ENCODE data around the gene CLTCL1.
"Not testable (repeated sequence)": the region's sequence is repeated elsewhere in the genome, so short reads cannot be mapped to it uniquely, and the experiment has no call there.

Gene CLTCL1

DNA sequence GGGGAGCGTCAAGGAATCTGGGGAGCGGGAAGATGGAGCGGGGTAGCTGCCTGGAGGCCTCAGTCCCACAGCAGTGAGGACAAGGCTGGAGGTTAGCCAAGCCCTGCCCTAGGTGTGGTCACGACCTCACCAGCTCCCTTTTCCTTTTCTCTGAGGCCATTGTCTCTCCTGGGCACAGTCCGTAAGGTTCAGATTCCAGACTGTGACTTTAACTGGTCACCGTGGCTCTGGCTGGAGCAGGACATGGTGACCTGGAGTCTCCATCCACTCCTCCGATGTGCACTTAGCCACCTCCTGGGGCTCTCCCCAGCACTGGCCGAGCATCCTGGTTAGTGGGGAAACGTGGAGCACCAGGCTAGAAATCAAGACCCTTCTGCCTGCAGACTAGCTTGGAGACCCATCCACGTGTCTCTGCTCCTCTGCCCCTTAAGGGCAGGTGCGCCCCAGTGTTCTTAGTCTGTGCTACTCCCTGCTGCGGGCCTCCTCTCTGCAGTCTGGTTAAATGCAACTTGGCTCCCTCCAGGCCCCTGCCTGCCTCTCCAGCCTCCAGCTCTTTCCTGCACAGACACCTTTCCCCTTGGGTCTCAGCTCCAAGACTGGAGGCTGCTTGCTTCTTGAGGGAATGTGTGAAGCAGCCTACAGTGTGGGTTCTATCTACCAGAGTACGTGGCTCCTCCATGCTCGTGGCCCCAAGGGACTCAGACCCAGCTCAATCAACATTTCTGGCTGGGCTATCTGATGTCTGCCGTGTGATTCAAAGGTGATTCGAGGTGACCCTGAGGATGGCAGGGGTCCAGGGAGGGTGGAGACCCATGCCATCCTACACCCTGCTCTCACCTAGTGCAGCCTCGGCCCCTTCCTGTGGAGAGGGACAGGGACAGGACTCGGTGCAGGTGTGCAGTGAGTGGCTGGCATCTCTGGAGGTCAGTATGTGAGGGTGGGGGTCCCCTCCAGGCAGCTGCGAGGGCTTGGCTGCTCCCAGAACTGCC is 118.2 kb downstream of the CLTCL1 start:
- DNase-seq = no peak

DNA sequence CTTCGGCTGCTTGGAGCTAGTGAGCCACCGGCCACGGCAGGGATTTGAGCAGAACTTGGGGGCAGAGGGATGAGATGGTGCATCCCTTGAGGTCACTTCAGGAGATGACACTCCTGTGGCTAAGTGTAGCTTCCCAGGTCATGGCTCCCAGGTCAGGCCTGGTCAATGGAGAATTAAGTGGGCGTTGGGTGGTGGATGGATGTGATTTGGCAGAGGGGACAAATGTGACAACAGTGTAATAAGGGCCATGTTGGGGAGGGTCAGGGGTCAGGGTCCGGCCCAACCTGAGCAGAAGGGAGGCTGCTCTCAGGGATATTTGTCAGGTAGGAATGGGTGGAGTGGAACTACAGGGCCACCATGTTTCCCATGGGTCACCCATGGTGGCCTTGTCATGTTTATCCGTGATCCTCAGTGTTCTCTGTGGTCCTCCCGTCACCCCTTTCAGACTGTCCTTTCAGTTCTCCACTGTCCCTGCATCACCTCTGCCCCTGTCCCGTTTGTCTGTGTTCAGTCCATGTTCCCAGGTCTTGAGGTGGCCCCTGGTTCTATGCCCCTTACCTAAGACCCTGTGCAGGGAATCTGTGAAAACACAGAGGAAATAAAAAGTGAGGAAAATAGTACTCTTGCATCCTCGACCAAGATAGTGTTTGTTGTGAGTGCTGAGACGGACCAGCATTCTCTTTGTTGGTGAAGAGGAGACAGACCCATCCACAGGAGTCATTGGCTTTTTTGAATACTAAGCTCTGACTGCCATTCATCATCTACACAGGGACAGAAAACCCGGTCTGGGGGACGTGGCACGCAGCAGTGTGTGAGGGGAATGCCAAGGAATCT is 119.1 kb downstream of the CLTCL1 start:
- DNase-seq = no peak

DNA sequence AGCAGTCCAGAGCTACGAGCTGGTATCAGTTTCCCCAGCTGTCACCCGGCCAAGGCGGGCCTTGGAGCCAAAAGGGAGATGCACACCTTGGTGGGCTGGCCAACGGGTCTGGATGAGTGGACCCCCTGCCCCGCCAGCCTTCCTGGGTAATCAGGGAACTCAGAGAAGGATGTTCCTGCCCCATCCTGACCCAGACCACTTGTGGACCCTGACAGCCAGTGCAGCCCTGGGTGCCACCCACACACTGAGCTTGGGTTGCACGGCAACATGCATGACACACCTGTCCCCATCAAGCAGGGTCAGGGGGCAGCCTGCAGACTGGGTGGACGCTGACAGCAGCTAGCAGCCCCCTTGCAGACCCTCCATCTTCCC is 121.6 kb downstream of the CLTCL1 start:
- DNase-seq = no peak

DNA sequence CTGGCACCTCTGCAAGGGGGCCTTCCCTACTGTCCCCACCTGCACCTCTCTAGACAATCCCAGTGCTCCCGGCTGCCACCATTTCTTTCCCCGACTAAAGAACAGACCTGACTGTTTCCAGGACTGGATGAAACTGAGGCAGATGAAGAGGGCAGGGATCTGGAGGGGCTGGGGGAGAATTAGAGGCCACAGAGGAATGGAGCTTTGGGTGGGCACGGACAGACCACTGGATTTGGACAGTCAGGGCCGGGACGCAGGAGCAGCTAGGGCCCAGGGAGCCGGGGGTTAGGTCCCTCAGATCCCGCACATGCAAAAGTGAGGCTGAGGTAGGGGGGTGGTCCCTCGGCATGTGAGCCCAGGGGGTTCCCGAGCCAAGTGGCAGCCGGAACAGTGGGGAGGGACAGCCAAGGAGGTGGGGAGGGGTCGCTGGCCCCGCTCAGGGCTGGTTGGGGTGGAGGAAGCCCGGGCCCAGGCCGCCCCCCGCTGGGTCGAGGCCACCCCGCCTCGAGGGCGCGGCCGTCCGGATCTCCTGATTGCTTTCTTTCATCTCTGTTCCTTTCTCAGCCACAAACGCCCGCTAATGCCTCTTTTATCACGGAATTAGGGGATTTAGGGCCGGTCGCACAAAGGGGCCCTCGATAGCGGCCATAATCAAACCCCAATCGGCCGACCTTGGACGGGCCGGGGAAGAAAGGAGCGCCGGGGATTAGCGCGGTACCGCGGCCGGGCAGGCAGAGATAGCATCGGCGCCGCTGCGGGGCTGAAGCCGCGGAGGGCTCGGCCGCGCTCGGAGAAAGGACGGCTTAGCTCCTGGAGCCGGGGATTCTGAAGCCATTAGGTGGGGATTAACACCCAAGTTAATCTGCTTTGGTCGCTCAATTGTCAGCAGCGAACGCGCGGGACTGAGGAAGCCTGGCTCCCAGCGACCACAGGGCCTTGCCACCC is 122.2 kb downstream of the CLTCL1 start:
- DNase-seq = no peak

DNA sequence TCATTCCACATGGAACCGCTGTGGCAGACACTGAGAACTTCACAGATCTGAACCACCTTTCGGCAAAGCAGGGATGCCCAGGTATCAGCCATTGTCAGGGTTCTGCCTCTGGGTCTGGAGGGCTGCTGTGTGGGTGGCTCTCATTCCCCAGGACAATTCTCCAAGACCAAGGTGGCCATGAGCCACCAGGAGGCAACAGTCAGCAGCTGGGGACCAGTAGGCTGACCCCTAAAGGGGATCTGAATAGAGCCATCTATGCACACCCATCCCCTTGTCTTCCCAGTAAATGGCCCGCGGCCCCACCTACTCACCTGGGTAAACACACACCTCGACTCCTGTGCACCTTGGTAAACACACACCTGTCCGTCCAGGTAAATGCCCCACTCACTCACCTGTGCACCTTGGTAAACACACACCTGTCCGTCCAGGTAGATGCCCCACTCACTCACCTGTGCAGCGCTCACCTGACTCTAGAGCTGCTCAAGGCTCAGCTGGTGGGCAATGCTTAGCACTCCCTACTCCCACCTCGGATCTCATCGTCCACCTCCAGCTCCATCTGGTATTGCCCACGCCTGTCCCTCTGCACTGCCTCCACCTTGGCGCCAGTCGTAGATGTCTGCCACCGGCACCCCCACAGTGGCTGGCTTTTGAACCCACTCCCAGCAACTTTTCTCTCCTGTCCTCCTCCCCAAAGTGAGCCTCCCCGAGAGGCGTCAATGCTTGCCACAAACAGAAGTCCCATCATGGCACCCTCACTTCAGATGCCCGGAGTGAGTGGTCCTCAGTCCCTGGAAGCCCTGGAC is 123.2 kb downstream of the CLTCL1 start:
- no peak for DNase-seq

DNA sequence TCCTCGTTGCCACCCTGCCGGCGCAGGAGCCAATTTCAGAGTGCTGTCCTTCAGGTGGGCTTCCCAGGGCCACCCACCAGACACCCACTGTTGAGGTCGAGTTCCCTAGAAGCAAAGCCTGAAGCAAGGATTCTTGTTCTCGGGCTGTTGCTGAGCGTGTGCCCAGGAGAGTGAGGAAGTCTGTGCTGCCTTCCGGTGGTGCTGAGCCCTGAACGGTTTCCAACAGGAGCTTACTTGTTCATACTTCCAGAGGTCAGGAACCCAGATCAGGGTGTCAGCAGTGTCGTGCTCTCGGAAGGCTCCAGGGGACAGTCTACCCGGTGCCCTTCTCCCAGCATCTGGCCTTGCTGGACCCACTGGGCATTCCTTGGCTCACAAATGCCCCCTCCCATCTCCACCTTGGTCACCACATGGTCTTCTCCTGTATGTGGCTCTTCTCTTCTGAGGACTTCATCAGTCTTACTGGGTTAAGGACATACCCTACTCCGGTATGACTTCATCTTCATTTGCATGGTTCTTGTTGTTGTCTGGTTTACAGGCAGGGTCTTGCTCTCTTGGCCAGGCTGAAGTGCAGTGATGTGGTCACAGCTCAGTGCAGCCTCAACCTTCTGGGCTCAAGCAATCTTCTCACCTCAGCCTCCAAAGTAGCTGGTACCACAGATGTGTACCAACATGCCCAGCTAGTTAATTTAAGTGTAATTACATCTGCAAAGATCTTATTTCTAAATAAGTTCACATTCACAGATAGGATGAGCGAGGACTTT is 124.2 kb downstream of the CLTCL1 start:
- DNase-seq = no peak

DNA sequence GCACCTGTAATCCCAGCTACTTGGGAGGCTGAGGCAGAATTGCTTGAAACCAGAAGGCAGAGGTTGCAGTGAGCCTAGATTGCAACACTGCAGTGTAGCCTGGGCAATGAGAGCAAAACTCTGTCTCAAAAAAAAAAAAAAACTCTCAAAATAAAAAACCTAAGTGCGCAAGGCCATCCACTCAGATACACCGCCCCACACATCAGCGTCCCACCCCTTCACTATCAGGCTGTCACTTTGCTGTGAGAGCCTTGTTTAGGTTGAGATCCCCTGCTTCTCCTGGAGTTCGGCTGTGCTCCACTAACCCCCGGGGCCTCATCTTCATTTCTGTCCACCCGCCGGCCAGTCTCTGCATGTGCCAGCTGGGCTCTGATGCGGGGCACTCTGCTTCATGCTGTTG is 125.1 kb downstream of the CLTCL1 start:
- no peak for DNase-seq

DNA sequence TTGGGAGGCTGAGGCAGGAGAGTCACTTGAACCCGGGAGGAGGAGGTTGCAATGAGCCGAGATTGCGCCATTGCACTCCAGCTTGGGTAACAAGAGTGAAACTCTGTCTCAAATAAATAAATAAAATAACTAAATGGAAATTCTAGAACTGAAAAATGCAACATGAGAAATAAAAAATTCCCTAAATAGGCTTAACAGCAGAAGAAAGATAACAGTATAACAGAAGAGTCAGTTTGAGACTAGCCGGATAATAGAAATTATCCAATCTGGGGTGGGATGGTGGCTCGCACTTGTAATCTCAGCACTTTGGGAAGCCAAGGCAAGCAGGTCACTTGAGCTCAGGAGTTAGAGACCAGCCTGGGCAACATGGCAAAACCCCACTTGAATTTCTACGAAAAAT is 127.1 kb downstream of the CLTCL1 start:
- DNase-seq = no peak

DNA sequence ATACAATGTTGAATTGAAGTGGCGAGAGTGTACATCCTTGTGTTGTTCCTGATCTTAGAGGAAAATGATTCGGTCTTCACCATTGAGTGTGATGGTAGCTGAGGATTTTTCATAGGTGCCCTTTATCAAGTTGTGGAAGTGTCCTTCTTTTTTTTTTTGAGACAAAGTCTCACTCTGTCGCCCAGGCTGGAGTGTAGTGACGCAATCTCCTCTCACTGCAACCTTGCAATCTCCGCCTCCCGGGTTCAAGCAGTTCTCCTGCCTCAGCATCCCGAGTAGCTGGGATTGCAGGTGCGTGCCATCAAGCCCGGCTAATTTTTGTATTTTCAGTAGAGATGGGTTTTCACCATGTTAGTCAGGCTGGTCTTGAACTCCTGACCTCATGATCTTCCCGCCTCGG is 132.9 kb downstream of the CLTCL1 start:
- not testable (repeated sequence) for DNase-seq

DNA sequence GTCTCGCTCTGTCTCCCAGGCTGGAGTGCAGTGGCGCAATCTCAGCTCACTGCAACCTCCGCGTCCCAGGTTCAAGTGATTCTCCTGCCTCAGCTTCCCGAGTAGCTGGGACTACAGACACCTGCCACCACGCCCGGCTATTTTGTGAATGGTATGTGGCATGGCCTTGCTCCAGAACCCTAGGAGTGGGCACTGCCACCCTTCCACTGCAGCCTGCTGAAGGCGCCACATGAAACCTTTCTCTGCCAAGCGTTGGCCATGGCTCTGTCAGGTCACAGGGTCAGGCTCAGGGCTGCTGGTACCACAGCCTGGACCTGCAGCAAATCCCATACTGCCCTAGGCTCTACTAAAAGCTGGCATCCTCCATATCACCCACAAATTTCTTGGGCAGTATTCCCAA is 135.4 kb downstream of the CLTCL1 start:
- DNase-seq = not testable (repeated sequence)

DNA sequence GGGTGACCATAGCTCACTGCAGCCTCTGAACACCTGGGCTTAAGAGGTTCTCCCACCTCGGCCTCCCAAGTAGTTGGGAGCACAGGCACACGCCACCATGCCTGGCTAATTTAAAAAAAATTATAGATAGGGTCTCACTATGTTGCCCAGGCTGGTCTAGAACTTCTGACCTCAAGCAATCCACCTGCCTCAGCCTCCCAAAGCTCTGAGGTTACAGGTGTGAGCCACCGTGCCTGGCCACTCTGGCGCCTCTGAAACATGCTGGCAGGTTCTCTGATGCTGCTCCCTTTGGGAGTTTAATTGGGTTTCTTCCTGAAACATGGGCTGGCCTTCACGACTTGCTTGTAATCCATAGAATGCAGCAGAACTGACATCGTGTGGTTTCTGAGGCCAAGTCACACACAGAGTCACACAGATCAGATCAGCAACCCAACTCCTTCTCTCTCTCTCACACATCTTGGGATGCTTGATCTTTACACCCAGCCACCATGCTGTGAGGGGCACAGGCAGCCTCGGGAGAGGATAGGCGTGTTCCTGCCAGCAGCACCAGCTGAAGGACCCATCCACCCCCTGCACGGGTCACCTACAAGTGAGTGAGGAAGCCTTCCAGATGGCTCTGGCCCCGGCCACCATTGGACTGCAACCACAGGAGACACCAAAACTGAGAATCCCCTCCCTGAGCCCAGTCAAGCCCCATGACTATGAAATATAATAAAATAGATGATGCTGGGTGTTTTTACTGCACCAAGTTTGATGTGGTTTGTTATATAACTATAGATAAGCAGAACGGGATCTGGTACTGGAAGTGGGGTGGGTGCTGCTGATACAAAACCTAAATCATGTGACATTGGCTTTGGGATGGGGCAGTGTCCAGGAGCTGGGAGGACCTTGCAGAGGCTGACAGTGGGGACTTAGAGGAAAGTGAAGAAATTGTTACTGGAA is 138.3 kb downstream of the CLTCL1 start:
- DNase-seq = no peak

DNA sequence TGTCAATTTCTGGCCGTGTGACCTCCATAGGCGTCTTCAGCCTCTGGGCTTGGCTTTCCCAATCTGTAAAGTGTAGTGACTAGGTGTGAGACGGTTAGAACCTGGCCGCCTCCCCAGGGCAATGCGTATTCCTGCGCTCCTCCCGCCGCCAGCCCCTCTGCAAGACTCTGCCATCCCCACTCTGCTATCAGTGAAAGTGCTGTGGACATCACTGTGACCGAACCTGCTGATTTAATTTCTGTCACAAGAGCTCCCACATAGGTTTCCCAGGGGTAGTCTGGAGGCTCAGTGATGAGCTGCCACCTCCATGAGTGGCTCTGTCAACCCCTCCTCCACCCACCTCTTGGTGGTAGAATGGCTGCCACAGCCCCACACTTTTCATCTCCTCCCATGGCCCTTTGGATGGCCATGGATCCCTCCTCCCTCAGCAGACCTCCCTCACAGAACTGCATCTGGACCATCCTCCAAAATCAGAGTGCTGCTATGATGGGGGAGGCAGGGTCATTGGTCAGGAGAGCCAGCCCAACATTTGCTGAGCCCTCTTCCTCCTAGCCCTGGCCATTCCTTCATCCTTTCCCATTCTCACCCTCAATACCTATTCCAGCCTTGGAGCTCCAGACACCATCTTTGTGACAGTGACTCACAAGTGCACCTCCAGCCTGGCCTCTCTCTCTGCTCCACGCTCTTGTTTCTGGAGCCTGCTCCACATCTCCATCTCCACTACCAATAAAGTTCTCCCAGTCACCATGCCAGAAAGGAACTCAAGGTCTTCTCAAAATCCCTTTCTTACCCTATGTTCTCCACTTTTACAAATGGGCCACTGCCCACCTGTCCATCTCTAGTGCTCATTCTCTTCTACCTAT is 140.0 kb downstream of the CLTCL1 start:
- no peak for DNase-seq

DNA sequence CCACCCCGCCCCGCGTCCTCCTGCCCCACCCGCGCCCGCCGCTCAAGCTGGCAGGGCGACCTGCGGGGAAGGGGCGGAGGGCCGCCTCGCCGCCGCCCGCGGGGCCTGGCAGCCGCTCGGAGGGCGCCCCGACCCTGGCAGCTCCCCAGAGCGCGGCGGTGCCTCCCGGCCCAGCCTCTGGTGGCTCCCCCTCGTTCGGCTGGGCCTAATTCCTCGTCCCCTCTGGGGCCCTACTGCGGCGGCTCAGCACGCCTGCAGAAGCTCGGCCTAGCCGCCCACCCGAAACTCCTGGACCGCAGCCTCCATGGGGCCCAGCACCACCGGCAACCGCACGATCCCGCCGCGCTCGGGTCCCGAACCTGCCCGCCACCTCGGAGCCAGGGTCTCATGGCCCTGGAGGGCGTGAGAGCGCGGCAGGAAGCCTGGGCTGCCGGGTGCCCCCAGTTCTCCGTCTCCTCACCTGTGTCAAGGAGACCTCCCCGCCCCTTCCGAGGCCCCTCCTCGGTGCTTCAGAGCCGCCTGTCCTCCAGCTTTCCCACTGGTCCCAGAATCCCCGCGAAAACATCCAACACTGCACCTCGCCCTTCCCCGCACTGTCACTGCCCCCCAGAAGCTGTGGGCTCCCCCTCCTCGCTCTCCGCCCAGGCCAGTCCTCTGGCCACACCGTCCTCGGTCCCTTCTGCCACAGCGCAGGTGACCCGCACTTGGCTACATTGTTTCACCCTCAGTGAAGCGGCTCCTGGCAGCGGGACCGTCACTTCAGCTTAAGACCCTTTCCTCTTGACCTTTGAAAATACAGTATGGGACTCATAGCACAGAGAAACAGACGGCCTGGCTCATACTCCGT is 140.8 kb downstream of the CLTCL1 start:
- DNase-seq = no peak

DNA sequence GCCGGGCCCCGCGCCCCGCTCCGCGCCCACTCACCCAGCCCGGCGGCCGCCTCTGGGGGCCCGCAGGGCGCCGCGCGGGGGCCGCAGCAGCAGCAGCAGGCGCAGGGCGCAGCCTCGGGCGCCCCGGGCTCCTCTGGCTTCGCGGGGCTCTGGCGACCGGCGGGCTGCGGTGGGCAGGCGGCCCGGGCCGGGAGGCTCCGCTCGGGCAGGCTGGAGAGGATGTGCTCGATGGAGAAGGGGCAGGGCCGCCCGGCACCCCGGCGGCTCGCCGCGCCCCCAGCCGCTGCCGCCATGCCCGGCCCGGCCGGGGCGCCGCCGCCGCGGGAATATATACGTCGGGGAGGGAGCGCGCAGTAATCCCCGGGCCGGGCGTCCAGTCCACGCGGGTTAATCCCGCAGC is 141.5 kb downstream of the CLTCL1 start, which contains the start of gene GSC2:
Gene GSC2, minus strand, starts transcription at position 302 of the 400 bp plus-strand sequence. Its CDS starts 9 bp downstream, at position 293.
- DNase-seq = no peak

DNA sequence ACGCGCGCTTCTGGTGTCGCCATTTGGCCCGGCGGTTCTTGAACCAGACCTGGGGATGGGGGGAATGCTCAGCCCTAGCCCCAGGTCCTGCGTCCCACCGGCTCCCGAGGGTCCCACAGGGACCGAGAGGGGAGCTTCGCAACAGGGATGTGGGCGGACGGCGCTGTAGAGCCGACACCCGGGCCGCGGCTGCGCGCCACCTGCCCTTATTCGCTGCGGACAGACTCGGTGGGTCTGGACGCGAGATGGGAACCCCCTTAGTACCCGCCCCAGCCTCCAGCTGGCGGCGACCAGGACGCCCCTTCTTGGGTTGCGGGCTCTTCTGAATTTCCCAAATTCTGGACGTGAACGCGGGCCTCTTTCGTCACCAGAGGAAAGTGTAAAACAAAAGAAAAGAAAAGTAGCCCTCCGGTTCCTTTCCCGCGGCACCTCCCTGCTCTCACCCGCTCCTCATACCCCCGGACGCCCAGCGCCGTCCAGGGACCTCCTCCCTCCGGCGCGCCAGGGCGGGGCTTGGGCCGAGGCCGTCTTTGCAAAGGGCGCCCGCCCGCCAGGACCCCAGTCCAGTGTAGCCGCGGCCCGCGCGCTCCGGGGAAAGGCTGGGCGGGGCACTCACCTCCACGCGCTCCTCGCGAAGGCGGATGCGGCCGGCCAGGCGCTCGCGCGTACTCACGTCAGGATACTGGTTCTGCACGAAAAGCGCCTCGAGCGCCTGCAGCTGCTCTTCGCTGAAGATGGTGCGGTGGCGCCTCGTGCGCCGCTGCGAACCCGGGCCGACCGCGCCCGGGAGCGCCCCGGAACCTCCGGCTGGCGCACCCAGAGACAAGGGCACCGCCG is 142.3 kb downstream of the CLTCL1 start:
- DNase-seq = no peak

DNA sequence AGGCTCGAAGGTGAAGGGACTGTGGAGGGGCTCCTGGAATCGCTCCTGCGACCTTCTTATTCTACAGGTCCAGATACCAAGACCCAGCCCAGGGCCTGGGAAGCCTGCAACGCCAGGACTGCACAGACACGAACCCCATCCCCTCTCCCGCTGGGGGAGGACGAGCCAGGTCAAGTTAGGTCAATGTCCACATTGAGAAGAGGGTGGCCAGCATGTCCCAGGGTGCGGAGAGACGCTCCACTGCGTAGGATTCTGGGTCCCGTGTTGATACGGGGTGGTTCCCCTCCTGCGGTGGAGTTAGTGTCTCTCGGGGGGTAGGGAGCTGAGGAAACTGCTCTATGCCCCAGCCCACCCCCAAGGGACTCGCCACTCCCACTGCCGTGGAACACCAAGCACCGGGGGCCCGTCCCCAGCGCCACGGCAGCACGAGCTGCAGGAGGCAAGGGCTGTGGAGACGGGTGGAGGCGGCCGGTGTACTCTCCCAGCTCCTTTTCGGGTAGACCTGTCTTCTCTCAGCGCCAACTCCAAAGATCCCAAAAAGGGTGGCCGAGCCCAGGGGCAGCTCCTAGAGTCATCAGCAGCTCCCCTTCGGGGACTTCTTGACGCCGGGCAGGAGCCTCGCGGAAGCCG is 143.0 kb downstream of the CLTCL1 start:
- DNase-seq = no peak

Data from DMS 273 treated with DMSO at 0.1 percent for 48 hours (cell line).